NCI-H526 treated with DMSO at 0.1 percent for 48 hours (cell line): ENCODE measurements around the gene LORICRIN.
A peak's percentile ranks its signal among the peaks of the same experiment; 100 is the strongest.

Experiments
- DNase-seq: peaks from one replicate; lab custom pipeline; 2025; lab: John Stamatoyannopoulos, UW

Gene LORICRIN

GRCh38 chr1:153250166-153250565 is 9.3 kb upstream of the LORICRIN start:
- no peak for DNase-seq

DNA sequence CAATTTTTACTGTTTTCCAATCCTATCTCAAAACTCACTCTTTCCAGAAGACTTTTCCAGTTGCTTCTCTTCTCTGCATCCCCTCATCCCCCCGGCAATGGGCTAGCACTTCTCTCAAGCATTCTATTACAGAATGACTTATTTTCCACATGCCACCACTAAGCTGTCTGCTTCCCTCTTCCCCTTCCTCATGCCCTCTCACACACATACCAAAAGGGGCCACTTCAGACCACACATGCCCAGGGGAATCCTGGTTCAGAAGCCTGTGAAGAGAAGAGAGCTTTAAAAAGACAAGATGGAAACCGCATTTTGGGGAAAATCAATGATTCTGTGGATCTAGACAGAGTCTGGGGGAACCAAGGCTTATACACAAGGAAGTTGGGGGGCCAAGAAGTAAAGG is 8.4 kb upstream of the LORICRIN start:
- no peak for DNase-seq

DNA sequence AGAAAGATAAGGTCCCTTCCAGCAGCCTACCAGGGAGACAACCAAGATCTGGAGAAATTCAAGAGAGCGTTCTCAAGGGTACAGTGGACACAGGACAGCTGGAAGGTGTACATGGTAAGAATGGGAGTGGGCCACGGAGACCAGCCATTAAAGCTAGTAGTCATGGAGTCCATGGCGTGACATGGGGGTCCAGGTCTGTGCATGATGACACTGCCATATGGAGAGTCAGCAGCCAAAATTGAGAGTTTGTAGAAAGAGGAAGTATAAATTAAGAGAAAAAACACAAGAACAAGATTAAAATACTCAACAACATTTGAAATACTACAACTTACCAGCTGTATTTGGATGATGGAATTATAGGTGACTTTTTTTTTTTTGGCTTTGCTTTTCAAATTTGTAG is 7.9 kb upstream of the LORICRIN start:
- no peak for DNase-seq

GRCh38 chr1:153251988-153252387 is 7.5 kb upstream of the LORICRIN start:
- DNase-seq, result no peak

GRCh38 chr1:153253076-153253475 is 6.4 kb upstream of the LORICRIN start:
- DNase-seq, result no peak

GRCh38 chr1:153253693-153254092 is 5.8 kb upstream of the LORICRIN start:
- DNase-seq, result no peak

- no peak for DNase-seq
Observed at GRCh38 chr1:153260585-153261280, 1.2 kb downstream of the LORICRIN start.

DNA sequence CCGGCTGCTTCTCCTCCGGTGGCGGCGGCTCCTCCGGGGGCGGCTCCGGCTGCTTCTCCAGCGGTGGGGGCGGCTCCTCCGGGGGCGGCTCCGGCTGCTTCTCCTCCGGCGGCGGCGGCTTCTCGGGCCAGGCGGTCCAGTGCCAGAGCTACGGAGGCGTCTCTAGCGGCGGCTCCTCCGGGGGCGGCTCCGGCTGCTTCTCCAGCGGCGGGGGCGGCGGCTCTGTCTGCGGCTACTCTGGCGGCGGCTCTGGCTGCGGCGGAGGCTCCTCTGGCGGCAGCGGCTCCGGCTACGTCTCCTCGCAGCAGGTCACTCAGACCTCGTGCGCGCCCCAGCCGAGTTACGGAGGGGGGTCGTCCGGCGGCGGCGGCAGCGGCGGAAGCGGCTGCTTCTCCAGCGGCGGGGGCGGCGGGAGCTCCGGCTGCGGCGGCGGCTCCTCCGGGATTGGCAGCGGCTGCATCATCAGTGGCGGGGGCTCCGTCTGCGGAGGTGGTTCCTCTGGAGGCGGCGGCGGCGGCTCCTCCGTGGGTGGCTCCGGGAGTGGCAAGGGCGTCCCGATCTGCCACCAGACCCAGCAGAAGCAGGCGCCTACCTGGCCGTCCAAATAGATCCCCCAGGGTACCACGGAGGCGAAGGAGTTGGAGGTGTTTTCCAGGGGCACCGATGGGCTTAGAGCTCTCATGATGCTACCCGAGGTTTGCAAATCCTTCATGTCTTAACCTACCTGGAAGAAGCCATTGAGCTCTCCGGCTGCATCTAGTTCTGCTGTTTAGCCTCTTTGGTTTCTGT is 2.0 kb downstream of the LORICRIN start:
- DNase-seq, result no peak

GRCh38 chr1:153262070-153262366 is 2.5 kb downstream of the LORICRIN start:
- no peak for DNase-seq

GRCh38 chr1:153262462-153263157 is 3.1 kb downstream of the LORICRIN start:
- DNase-seq, result no peak

- no peak for DNase-seq
Observed at GRCh38 chr1:153265457-153265856, 6.0 kb downstream of the LORICRIN start.

DNA sequence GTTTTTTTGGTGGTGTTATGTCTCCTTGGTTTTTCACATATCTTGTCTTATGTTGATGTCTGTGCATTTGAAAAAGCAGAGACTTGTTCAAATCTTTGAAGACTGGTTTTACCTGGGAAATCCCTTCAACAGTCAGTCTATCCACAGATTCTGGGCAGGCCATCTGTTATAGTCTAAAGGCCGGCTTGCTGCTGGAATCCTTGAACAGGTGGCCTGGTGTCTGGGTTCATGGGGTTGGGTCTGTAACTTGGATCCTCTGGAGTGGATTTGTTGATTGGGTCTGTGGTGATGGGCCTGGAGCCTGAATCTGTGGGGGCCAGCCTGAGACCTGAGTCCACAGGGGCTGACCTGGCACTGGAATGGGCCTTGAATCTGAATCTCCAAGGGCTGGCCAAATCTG is 12.2 kb downstream of the LORICRIN start:
- DNase-seq, result no peak

- no peak for DNase-seq
Observed at GRCh38 chr1:153272186-153272585, 12.7 kb downstream of the LORICRIN start.

DNA sequence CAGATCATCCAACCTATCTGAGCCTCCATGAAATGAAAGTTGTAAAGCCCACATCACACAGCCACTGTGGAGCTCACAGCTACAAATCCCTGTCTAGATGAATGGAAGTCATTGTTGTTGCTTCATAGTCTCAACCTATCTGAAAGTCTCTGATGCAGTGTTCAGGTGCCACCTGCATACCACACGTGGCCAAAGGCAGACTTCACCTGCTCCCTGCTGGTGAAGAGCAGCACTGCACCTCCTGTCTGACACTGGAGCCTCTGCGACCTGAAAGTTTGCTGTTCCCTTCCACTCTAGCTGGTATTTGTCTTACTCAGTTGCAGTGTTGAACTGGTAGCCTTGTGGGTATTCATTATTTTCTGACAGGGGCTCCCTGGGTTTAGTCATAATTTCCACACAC is 18.4 kb downstream of the LORICRIN start:
- peak; percentile 31 for DNase-seq

- no peak for DNase-seq
Observed at GRCh38 chr1:153288634-153289275, 29.3 kb downstream of the LORICRIN start.

- no peak for DNase-seq
Observed at GRCh38 chr1:153291514-153291913, 32.0 kb downstream of the LORICRIN start.

DNA sequence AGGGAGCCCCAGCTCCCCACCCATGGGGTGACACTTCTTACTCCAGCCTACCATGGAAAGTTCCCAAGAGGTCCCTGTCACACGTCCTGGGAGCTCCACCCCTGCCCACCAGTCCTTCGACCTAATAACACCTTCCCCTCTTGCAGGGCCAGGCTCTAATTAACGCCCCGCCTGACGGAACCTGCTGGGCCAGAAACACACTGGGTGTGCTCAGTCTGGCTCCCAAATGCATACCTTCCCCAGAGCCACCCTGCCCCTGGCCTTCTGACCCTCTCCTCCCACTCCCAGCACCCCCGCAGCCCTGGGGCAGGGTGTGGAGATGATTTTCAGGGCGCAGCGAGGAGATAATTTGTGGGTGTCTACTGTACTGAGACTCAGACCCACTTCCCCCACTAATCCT is 32.7 kb downstream of the LORICRIN start:
- no peak for DNase-seq

DNA sequence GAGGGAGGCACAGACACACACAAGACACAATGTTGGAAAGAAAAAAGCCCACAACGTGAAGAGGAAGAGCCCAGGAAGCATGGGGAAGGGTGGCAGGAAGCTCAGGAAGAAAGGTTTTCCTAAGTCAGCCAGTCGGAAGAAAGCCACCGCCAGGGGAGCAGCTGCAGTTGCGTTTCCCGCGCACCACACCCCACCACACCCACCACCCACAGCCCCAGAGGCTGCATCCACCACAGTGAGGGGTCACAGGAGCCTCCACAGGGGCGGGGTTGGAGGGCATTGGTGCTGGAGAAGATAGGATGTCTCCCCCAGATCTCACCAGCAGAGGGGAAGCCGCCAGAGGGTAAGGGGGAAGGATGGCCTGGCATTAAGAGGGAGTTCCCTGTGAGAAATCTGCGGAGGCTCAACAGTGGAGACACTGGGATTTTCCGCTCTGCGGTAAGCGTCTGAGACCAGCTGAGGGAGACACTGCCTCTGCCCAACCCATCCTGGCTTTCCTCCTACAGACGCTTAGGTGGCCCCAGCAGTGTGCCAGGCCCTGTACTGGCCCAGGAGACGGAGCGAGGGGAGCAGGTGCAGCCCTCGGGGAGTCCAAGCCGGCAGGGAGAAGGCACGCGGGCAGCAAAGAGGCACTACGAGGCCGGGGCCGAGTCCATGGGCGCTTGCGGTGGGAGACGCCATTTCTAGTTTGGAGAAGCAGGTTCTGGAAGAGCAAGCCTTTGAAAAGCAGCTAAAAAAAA is 33.4 kb downstream of the LORICRIN start:
- no peak for DNase-seq

DNA sequence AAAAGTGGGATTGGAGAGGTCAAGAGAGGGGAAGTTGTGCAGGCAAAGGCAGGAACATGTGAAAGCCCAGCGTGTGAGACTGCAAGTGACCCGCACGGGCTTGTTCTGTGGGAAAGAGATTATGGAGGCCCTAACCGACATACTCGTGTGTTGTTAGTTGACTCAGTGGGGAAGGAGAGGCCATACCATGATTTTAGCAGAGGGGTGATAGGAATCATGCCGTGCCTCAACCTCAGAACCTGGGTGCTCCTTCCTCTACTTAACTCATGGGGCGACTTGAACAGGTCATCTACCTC is 33.9 kb downstream of the LORICRIN start:
- DNase-seq, result no peak

DNA sequence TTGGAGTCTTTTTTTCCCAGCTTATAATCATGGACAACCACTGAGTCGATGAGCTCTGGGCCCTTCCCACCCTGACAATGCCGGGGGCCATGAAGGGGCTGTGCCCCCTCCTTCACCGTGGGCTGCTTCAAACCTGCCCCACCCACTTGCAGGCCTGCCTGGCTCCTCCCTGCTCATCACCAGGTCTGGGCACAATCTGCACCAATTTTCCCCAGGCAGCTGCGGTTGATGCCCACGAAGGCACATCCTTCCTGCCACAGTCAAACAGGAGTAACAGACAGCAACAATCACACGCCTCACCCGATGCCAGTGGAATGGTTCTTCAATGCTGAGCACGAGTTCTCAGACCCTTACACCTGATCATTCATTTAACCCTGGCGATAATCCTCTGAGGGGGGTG is 34.4 kb downstream of the LORICRIN start:
- DNase-seq, result no peak

- no peak for DNase-seq
Observed at GRCh38 chr1:153302308-153302707, 42.8 kb downstream of the LORICRIN start.

DNA sequence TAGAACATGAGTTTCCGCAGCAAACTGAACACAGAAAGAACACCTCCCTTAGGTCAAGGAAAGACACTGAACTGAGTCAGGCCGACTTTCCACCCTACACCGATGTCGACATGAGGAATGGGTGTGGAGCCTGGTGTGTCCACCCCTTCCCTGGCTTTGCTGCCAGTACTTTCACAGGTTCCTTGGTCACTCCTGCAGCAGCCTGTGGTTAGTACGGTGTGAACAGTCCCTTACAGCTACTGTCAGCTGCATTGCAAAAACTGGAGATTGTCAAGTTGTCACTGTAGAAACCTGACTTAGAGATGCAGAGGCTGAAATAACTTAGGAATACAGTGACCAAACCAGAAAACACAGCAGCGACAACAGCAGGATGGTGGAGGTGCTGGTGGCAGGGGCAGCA is 46.2 kb downstream of the LORICRIN start:
- DNase-seq, result no peak
